HEK293T (cell line): ENCODE results near the gene SENP1.

Experiments used
- BHLHE40 ChIP-seq: fragments of 450-650 bp; IDR thresholded peaks from 2 replicates; pipeline ENCODE4 v1.6.1; 2016; ENCODE audit warnings: mild to moderate bottlenecking, moderate library complexity, borderline replicate concordance
- NFRKB ChIP-seq: fragments of 450-650 bp; IDR thresholded peaks from 2 replicates; pipeline ENCODE4 v1.6.1; 2016; ENCODE audit warnings: mild to moderate bottlenecking, moderate library complexity

GRCh38 chr12:48135027-48135426, 29.1 kb upstream of the SENP1 start:
- TF ChIP-seq NFRKB (no peak), BHLHE40 (no peak)
